Upper lobe of left lung (tissue), 4 donors: ENCODE measurements around the gene ETFRF1.

Experiments
- EP300 ChIP-seq, 4 donors: sonication (generic); formaldehyde crosslinking; IDR thresholded peaks; one replicate each; pipeline ENCODE4 v1.5.1; 2017; ENCODE audit warnings: antibody characterized with exemption in 4 of 4, control low read depth in 2 of 4
- POLR2A ChIP-seq, 4 donors: fragments of 450-650 bp; IDR thresholded peaks; one replicate each; pipeline ENCODE4 v1.5.1; 2016 to 2017; ENCODE audit warnings: antibody characterized with exemption in 4 of 4, mild to moderate bottlenecking in 2 of 4
- POLR2AphosphoS5 ChIP-seq, 2 donors: sonication (generic); formaldehyde crosslinking; IDR thresholded peaks; one replicate each; pipeline ENCODE4 v1.5.1; 2017; ENCODE audit warnings: antibody characterized with exemption in 2 of 2
- TF ChIP-seq, protein P1 (sequence below), 6 experiments: fragments of 450-650 bp in 4 of 6; fragments of 200-600 bp in 2 of 6; sonication (generic) in 2 of 6; IDR thresholded peaks; one replicate each; pipeline ENCODE4 v1.5.1; 2016 to 2019; ENCODE audit warnings: antibody characterized with exemption in 6 of 6

DNA sequence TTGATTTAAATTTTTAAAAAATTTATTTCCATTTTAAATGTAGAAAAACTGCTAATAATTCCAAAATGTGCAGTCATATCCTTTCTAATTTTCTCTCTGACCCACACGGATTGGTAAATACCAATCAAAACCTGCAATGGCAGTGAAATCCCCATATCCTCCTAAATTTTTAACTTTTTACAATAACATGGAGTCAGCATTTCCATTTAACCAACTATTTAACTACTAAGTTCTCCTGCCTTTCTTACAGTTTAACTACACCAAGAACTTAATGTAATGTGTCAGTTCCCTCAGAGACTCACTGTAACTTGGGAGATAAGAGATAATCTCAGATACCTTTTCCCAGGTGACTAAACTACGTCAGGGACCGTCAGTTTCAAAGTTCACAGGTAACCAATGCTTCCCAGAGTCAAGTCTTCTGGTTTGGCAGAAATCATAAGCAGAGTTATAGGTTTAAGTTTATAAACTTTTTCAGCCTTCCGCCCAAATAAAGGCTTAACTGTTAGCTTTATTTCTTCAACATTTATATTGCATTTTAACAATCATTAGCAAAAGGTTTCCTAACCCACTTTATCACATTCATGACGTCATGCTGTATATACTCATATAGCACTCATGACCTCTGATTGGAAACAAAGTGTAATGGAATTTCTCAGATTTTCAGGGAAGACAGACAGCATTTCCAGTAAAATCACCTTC, 48.1 kb downstream of the ETFRF1 start:
- TF ChIP-seq POLR2A (IDR thresholded peaks at IDR 0.05) (no peak), POLR2AphosphoS5 (IDR thresholded peaks at IDR 0.05) (no peak), EP300 (IDR thresholded peaks at IDR 0.05) (no peak)
- TF ChIP-seq, protein P1, sequence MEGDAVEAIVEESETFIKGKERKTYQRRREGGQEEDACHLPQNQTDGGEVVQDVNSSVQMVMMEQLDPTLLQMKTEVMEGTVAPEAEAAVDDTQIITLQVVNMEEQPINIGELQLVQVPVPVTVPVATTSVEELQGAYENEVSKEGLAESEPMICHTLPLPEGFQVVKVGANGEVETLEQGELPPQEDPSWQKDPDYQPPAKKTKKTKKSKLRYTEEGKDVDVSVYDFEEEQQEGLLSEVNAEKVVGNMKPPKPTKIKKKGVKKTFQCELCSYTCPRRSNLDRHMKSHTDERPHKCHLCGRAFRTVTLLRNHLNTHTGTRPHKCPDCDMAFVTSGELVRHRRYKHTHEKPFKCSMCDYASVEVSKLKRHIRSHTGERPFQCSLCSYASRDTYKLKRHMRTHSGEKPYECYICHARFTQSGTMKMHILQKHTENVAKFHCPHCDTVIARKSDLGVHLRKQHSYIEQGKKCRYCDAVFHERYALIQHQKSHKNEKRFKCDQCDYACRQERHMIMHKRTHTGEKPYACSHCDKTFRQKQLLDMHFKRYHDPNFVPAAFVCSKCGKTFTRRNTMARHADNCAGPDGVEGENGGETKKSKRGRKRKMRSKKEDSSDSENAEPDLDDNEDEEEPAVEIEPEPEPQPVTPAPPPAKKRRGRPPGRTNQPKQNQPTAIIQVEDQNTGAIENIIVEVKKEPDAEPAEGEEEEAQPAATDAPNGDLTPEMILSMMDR (IDR thresholded peaks at IDR 0.05) = no peak
